Measurements from ENCODE around the gene EXOC3L1. TPM values are rescaled to one million over a fixed set of nuclear protein-coding genes. Genes with fewer than 3 reads are reported as not detected.

Gene EXOC3L1
- total and polyA plus RNA-seq, 2 of the 13 experiments (the other 11 are each of a cell fraction or from before 2014, with no cell fraction given), result 0.12 TPM; not detected in 1

GRCh38 chr16:67173808-67174705, 15.9 kb downstream of the EXOC3L1 start (continued):
- TF ChIP-seq ARNT2 (CRISPR knock-in tag; IDR thresholded peaks at IDR 0.05; ENCODE audit: low read depth) (peak; percentile 99), ZIK1 (CRISPR knock-in tag; IDR thresholded peaks at IDR 0.05; ENCODE audit: borderline replicate concordance, low read depth) (peak; percentile 97), BATF2 (CRISPR knock-in tag; IDR thresholded peaks at IDR 0.05) (peak; percentile 93), STAT5B (CRISPR knock-in tag; IDR thresholded peaks at IDR 0.05) (peak; percentile 18; the same call in 1 of the 2 replicates), TEAD2 (CRISPR knock-in tag; IDR thresholded peaks at IDR 0.05) (no peak), ZNF335 (CRISPR knock-in tag; IDR thresholded peaks at IDR 0.05) (peak; percentile 84; the same call in 1 of the 2 replicates), ETS1 (CRISPR knock-in tag; IDR thresholded peaks at IDR 0.05) (0 out of 2 replicates have a peak, but pooled peaks have one; percentile 22)

- Histone ChIP-seq H3K4me2 (ENCODE audit: low read depth, low read length) (peak overlapping the region; percentile 99), H3K4me3 (replicated peaks in 1 of 3; ENCODE audit: insufficient read depth in 1 of 3, low read depth in 2 of 3, low read length in 3 of 3) (peak overlapping the region; percentile 52 to 75 (median 59)), H2AFZ (ENCODE audit: low read length) (no peak overlapping the region), H3K36me3 (replicated peaks in 1 of 2; ENCODE audit: control insufficient read depth in 1 of 2, insufficient read depth in 2 of 2, low read length in 2 of 2) (no peaks in the 10 kb centered on the region; a peak in 1 of 5 replicates), H3K27me3 (ENCODE audit: control insufficient read depth in 1 of 2, insufficient read depth in 2 of 2, low read length in 2 of 2) (peaks cover 0 to 8% of the 10 kb centered on the region in 2 experiments; a peak in 2 of 5 replicates), H3K9ac (ENCODE audit: insufficient read depth, low read depth, low read length) (peak overlapping the region; percentile 34; the same call in 1 of the 2 replicates), H4K20me1 (ENCODE audit: insufficient read depth, low read length) (no peaks in the 10 kb centered on the region), H3K79me2 (ENCODE audit: insufficient read depth, low read length) (no peaks in the 10 kb centered on the region), H3K4me1 (ENCODE audit: insufficient read depth, low read length) (peaks cover 62% of the 10 kb centered on the region), H3K27ac (ENCODE audit: extremely low read length, insufficient read depth, low read length) (no peak overlapping the region), H3K9me3 (ENCODE audit: low read length) (no peaks in the 10 kb centered on the region)
- ChIA-PET POLR2A (interaction anchor here (1.3 to 2.7 kb wide), 4 partner anchors 11 to 62 kb away, joined by 3 to 18 read pairs (median 7); partner anchors contain the start of gene MATCAP1), CTCF (ENCODE audit: low intra/inter-chr PET ratio, low total read pairs) (interaction anchor here (1.5 kb wide), 1 partner anchor 13 kb away, joined by 5 read pairs; no protein-coding TSS in a partner anchor)
- in situ Hi-C loops (cut with HindIII; ENCODE audit: extremely low pct_ligation_motif_present, low pct_unique_long_range_greater_than_20kb) (no loop called here), intact Hi-C loops (cut with micrococcal nuclease; ENCODE audit: unreplicated experiment) (no loop called here)
- BruUV-seq (replicated peaks), result no TSS peak
- WGBS (ENCODE audit: low lambda C conversion rate), result 18% methylated on average over 1 of the region's 1 CpG
- no peak for FAIRE-seq
- no peak for ATAC-seq
- no peak for DNase-seq (ENCODE audit: low spot score)
- TF ChIP-seq RNF219 (CRISPR knock-in tag; IDR thresholded peaks at IDR 0.05), result no peak
- no peak for TF ChIP-seq FOXO1 (CRISPR knock-in tag; IDR thresholded peaks at IDR 0.05)
- TF ChIP-seq NFE2L2 (IDR thresholded peaks at IDR 0.05; ENCODE audit: low read length), result no peak
- no peak for TF ChIP-seq REL (CRISPR knock-in tag; conservative IDR thresholded peaks at IDR 0.05)
- no peak for TF ChIP-seq ZBTB7B (CRISPR knock-in tag; IDR thresholded peaks at IDR 0.05)
- TF ChIP-seq ZSCAN21 (CRISPR knock-in tag; IDR thresholded peaks at IDR 0.05; ENCODE audit: borderline replicate concordance), result no peak
- no peak for TF ChIP-seq ZNF75D (CRISPR knock-in tag; IDR thresholded peaks at IDR 0.05; ENCODE audit: borderline replicate concordance)
- no peak for TF ChIP-seq MLLT10 (CRISPR knock-in tag; IDR thresholded peaks at IDR 0.05)
- no peak for TF ChIP-seq ATM (IDR thresholded peaks at IDR 0.05; ENCODE audit: borderline replicate concordance)
- no peak for TF ChIP-seq ZFYVE20 (CRISPR knock-in tag; IDR thresholded peaks at IDR 0.05; ENCODE audit: borderline replicate concordance, low read depth)
- no peak for TF ChIP-seq ZNF772 (CRISPR knock-in tag; IDR thresholded peaks at IDR 0.05)
- 0 out of 2 replicates have a peak, but pooled peaks have one; percentile 2 for TF ChIP-seq SP4 (CRISPR knock-in tag; IDR thresholded peaks at IDR 0.05)
Measured at GRCh38 chr16:67173323-67173722, 16.6 kb downstream of the EXOC3L1 start.

Measured in HepG2 (cell line).